ENCODE measurements around the gene REEP1.

DNA sequence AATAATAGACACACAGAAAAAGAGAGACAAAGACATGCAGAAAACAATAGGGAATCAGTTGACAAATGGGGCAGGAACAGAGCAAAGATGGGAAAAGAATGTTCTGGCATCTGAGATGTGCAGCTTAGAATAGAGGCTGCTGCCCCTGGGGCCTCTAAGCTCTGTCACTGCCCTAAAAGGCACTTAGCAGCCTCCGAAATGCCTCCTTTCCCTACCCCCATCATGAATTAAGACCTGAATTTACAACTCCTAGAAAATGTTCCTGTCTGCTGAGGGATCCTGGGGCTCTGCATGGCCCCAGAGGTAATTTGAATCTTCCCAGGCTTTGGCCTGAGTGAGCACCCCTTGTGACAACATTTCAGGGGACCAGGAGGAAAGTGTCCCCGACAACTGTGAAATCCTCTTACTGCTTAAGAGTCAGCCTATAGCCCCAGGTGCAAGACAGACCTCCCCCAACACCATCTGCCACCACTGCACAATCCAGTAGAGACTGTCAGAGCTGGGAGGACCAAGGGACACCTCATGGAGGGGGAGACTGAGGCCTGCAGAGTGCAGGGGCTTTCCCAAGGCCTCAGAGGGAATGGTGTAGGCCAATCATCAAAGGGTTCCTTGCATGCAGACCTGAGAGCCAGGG, 113.4 kb downstream of the REEP1 start:
- TF ChIP-seq CBFB (CRISPR knock-in tag; IDR thresholded peaks at IDR 0.05) = no peak
- TF ChIP-seq SOX6 (IDR thresholded peaks at IDR 0.05) = no peak
- TF ChIP-seq MYC (IDR thresholded peaks at IDR 0.05; ENCODE audit: low read depth, low read length) = no peak
- no peak for TF ChIP-seq MYC (CRISPR knock-in tag; IDR thresholded peaks at IDR 0.05; ENCODE audit: borderline replicate concordance, low read depth)
- TF ChIP-seq, protein P1, sequence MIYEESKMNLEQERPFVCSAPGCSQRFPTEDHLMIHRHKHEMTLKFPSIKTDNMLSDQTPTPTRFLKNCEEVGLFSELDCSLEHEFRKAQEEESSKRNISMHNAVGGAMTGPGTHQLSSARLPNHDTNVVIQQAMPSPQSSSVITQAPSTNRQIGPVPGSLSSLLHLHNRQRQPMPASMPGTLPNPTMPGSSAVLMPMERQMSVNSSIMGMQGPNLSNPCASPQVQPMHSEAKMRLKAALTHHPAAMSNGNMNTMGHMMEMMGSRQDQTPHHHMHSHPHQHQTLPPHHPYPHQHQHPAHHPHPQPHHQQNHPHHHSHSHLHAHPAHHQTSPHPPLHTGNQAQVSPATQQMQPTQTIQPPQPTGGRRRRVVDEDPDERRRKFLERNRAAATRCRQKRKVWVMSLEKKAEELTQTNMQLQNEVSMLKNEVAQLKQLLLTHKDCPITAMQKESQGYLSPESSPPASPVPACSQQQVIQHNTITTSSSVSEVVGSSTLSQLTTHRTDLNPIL (CRISPR knock-in tag; IDR thresholded peaks at IDR 0.05) = no peak
- TF ChIP-seq CHD4 (IDR thresholded peaks at IDR 0.05; ENCODE audit: insufficient read depth, insufficient replicate concordance, low read depth, low read length, poor library complexity, severe bottlenecking) = no peak
- TF ChIP-seq, protein P2, sequence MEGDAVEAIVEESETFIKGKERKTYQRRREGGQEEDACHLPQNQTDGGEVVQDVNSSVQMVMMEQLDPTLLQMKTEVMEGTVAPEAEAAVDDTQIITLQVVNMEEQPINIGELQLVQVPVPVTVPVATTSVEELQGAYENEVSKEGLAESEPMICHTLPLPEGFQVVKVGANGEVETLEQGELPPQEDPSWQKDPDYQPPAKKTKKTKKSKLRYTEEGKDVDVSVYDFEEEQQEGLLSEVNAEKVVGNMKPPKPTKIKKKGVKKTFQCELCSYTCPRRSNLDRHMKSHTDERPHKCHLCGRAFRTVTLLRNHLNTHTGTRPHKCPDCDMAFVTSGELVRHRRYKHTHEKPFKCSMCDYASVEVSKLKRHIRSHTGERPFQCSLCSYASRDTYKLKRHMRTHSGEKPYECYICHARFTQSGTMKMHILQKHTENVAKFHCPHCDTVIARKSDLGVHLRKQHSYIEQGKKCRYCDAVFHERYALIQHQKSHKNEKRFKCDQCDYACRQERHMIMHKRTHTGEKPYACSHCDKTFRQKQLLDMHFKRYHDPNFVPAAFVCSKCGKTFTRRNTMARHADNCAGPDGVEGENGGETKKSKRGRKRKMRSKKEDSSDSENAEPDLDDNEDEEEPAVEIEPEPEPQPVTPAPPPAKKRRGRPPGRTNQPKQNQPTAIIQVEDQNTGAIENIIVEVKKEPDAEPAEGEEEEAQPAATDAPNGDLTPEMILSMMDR (IDR thresholded peaks at IDR 0.05 in 2 of 3, conservative IDR thresholded peaks at IDR 0.05 in 1 of 3; ENCODE audit: insufficient read depth in 2 of 3, low read depth in 1 of 3, low read length in 3 of 3) = no peak
- TF ChIP-seq, protein P3, sequence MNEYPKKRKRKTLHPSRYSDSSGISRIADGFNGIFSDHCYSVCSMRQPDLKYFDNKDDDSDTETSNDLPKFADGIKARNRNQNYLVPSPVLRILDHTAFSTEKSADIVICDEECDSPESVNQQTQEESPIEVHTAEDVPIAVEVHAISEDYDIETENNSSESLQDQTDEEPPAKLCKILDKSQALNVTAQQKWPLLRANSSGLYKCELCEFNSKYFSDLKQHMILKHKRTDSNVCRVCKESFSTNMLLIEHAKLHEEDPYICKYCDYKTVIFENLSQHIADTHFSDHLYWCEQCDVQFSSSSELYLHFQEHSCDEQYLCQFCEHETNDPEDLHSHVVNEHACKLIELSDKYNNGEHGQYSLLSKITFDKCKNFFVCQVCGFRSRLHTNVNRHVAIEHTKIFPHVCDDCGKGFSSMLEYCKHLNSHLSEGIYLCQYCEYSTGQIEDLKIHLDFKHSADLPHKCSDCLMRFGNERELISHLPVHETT (CRISPR knock-in tag; conservative IDR thresholded peaks at IDR 0.05 in 1 of 2, IDR thresholded peaks at IDR 0.05 in 1 of 2) = no peak
